Measurements from ENCODE around the gene COL15A1. TPM values are rescaled to one million over a fixed set of nuclear protein-coding genes. Genes with fewer than 3 reads are reported as not detected.

The COL15A1 gene
- total and polyA plus RNA-seq, 2 of the 8 experiments (the other 6 are each of a cell fraction or from before 2014, with no cell fraction given): 0.12 to 0.15 TPM

- H2AFZ ChIP-seq (ENCODE audit: low read length): no peak overlapping the region
- H3K4me3 ChIP-seq (ENCODE audit: extremely low read depth in 1 of 4, insufficient read depth in 2 of 4, low read depth in 3 of 4, low read length in 4 of 4): no peak overlapping the region
- H2BK120ac ChIP-seq (replicated peaks; ENCODE audit: low read depth, low read length): no peak overlapping the region
- no peak overlapping the region for H3K4ac ChIP-seq (replicated peaks; ENCODE audit: insufficient read length, low read depth, low read length)
- no peak overlapping the region for H4K5ac ChIP-seq (ENCODE audit: insufficient read length, low read depth, low read length)
- no peaks in the 10 kb centered on the region for H4K20me1 ChIP-seq (replicated peaks in 1 of 2; ENCODE audit: control insufficient read depth in 1 of 2, insufficient read depth in 2 of 2, low read length in 2 of 2)
- no peaks in the 10 kb centered on the region for H3K4me1 ChIP-seq (replicated peaks in 1 of 4; ENCODE audit: control insufficient read depth in 3 of 4, insufficient read depth in 4 of 4, low read length in 3 of 4)
- H3K14ac ChIP-seq (ENCODE audit: insufficient read length): no peak overlapping the region
- no peak overlapping the region for H3K18ac ChIP-seq (ENCODE audit: extremely low read depth, low read length)
- no peak overlapping the region for H4K8ac ChIP-seq (ENCODE audit: extremely low read depth, insufficient read depth, low read length)
- H3K56ac ChIP-seq (replicated peaks; ENCODE audit: insufficient read length, low read depth, low read length): no peak overlapping the region
- DNase-seq (ENCODE audit: low read depth in 1 of 2, low spot score in 2 of 2) (no peak), FAIRE-seq (no peak)
- ChIA-PET POLR2A (ENCODE audit: partially characterized antibody) (no interaction called here), CTCF (ENCODE audit: partially characterized antibody) (interaction anchor here (1.0 kb wide), 1 partner anchor 21 kb away, joined by 3 read pairs; no protein-coding TSS in a partner anchor)
- H2BK12ac ChIP-seq (ENCODE audit: low read depth, low read length): no peak overlapping the region
- H2BK5ac ChIP-seq (ENCODE audit: low read depth, low read length): no peak overlapping the region
- H2BK20ac ChIP-seq (ENCODE audit: low read length): no peak overlapping the region
- no peak overlapping the region for H3K23ac ChIP-seq (ENCODE audit: insufficient read length)
- no peaks in the 10 kb centered on the region; the same call in 1 of the 2 replicates for H3K23me2 ChIP-seq (ENCODE audit: low read depth, low read length)
- H3K36me3 ChIP-seq (ENCODE audit: control insufficient read depth in 2 of 4, insufficient read depth in 4 of 4, low read length in 3 of 4): no peaks in the 10 kb centered on the region
- 85% methylated on average over 2 of the region's 2 CpGs; no CpG with 5 or more reads in 1 of the 2 experiments for WGBS, 2 experiments (ENCODE audit: extremely low coverage in 1 of 2, insufficient coverage in 1 of 2, insufficient read length in 1 of 2, insufficient replicate concordance in 2 of 2, low coverage in 1 of 2, low lambda C conversion rate in 2 of 2, missing lambda C conversion rate in 1 of 2)
- H2AK5ac ChIP-seq (ENCODE audit: low read depth, low read length): no peak overlapping the region
- no peak overlapping the region for H3K27ac ChIP-seq (ENCODE audit: low read depth, low read length)
- no peaks in the 10 kb centered on the region for H3K79me2 ChIP-seq (ENCODE audit: control insufficient read depth in 1 of 2, insufficient read depth in 2 of 2, low read length in 2 of 2)
- H3K27me3 ChIP-seq (replicated peaks in 1 of 4; ENCODE audit: control insufficient read depth in 3 of 4, extremely low read depth in 1 of 4, insufficient read depth in 3 of 4, low read length in 3 of 4): no peaks in the 10 kb centered on the region
- TF ChIP-seq E2F6 (IDR thresholded peaks at IDR 0.05) (no peak), RFX5 (IDR thresholded peaks at IDR 0.05; ENCODE audit: borderline replicate concordance, low read depth, low read length) (no peak), POU5F1 (IDR thresholded peaks at IDR 0.05; ENCODE audit: low read depth, low read length) (no peak), SP2 (IDR thresholded peaks at IDR 0.05; ENCODE audit: low read length) (no peak), ATF2 (IDR thresholded peaks at IDR 0.05; ENCODE audit: low read length) (no peak), ZNF274 (IDR thresholded peaks at IDR 0.05; ENCODE audit: borderline replicate concordance, extremely low read depth, low read length) (no peak), FOSL1 (IDR thresholded peaks at IDR 0.05; ENCODE audit: insufficient read depth, low read depth, low read length) (no peak), ASH2L (IDR thresholded peaks at IDR 0.05; ENCODE audit: low read length) (no peak), YY1 (IDR thresholded peaks at IDR 0.05; ENCODE audit: low read depth, low read length) (no peak), RXRA (IDR thresholded peaks at IDR 0.05; ENCODE audit: insufficient read depth, low read depth, low read length) (no peak), KDM1A (IDR thresholded peaks at IDR 0.05; ENCODE audit: borderline replicate concordance, low read length) (no peak), MAFK (IDR thresholded peaks at IDR 0.05; ENCODE audit: low read depth, low read length) (no peak), SIX5 (IDR thresholded peaks at IDR 0.05; ENCODE audit: low read depth, low read length) (no peak)
- no peak overlapping the region for H3K9ac ChIP-seq (replicated peaks in 1 of 4; ENCODE audit: extremely low read depth in 1 of 4, low read depth in 3 of 4, low read length in 3 of 4)
- no peaks in the 10 kb centered on the region for H3K79me1 ChIP-seq (ENCODE audit: low read depth, low read length)
- no peak overlapping the region for H4K91ac ChIP-seq (replicated peaks; ENCODE audit: insufficient read length, low read length)
- no peaks in the 10 kb centered on the region for H3K9me3 ChIP-seq (ENCODE audit: insufficient read depth in 2 of 2, low read depth in 1 of 2, low read length in 1 of 2)
- no peak overlapping the region for H3K4me2 ChIP-seq (ENCODE audit: insufficient read depth in 1 of 2, low read depth in 2 of 2, low read length in 2 of 2)
- no peak overlapping the region for H2BK15ac ChIP-seq (ENCODE audit: low read length)
Measured at GRCh38 chr9:99073347-99073746, 129.6 kb downstream of the COL15A1 start.

All from H1 (cell line).